Heart right ventricle (tissue), 16 donors: ENCODE results near the gene XPNPEP2. TPM values are rescaled to one million over a fixed set of nuclear protein-coding genes. Genes with fewer than 3 reads are reported as not detected.
A peak's percentile ranks its signal among the peaks of the same experiment; 100 is the strongest.

ENCODE experiments used
- ATAC-seq, 8 donors: fragments of 200-7000 bp; cut with Tn5 transposase; one replicate each; pipeline ENCODE4 v1.9.1; 2020; ENCODE audit warnings: mild to moderate bottlenecking in 8 of 8, moderate library complexity in 8 of 8, moderate number of reproducible peaks in 1 of 8
- DNase-seq, 2 donors: peaks; one replicate each; pipeline ENCODE4 v3.0.0-alpha.2; 2020
- H3K27ac ChIP-seq, 10 donors: fragments of 200-600 bp; sonication (generic) in 2 of 10; one replicate each; pipeline versions ENCODE4 v1.5.0 to v1.8.0; 2020 to 2022; ENCODE audit warnings: mild to moderate bottlenecking in 3 of 10
- H3K27me3 ChIP-seq, 7 donors: fragments of 200-600 bp; one replicate each; pipeline ENCODE4 v1.8.0; 2021 to 2022; ENCODE audit warnings: mild to moderate bottlenecking in 2 of 7
- H3K36me3 ChIP-seq, 9 donors: fragments of 200-600 bp; sonication (generic) in 1 of 9; one replicate each; pipeline versions ENCODE4 v1.5.0 to v1.8.0; 2020 to 2022; ENCODE audit warnings: mild to moderate bottlenecking in 2 of 9
- H3K4me1 ChIP-seq, 9 donors: fragments of 200-600 bp; sonication (generic) in 1 of 9; one replicate each; pipeline versions ENCODE4 v1.5.0 to v1.8.0; 2020 to 2022; ENCODE audit warnings: mild to moderate bottlenecking in 4 of 9
- H3K4me3 ChIP-seq, 10 donors: fragments of 200-600 bp; sonication (generic) in 2 of 10; one replicate each; pipeline versions ENCODE4 v1.5.0 to v1.8.0; 2020 to 2022; ENCODE audit warnings: mild to moderate bottlenecking in 7 of 10, moderate library complexity in 2 of 10
- H3K9me3 ChIP-seq, 11 donors: fragments of 200-600 bp in 10 of 11; sonication (generic) in 2 of 11; one replicate each; pipeline versions ENCODE4 v1.5.0 to v1.8.0; 2013 to 2022; ENCODE audit warnings: mild to moderate bottlenecking in 2 of 11, control low read depth in 1 of 11, moderate library complexity in 1 of 11
- WGBS, 2 donors: extraction: QIAGEN DNeasy Blood & Tissue Kit; methylation state at CpG; one replicate each; pipeline ENCODE4 v1.1.7; 2013; ENCODE audit warnings: inconsistent platforms in 1 of 2; 5-methylcytosine and 5-hydroxymethylcytosine counted together
- intact Hi-C, 10 donors: fragments of 100-400 bp; cut with DNase I; formaldehyde crosslinking; loops; one replicate each; pipeline versions ENCODE4 v1.11.1 to v1.14.2; 2022
- polyA plus RNA-seq, 2 donors: library from polyadenylated mRNA; stranded (reverse); fragments of 200-250 nt; gene quantifications; one replicate each; pipeline ENCODE4 v1.2.3, GENCODE V29; 2013
- total RNA-seq, 10 donors: library from RNA; stranded (reverse); fragmentation: NEBNext Ultra II Directional in 3 of 10; extraction: Animal tissue kit (Norgen Biotek cat#: 25700) in 3 of 10; gene quantifications; one replicate each; pipeline versions ENCODE4 v1.2.1 to v1.2.4, GENCODE V29; 2021 to 2023
- TF ChIP-seq, protein P1 (sequence below), 9 donors: fragments of 200-600 bp; sonication (generic) in 2 of 9; IDR thresholded peaks; one replicate each; pipeline versions ENCODE4 v1.5.0 to v1.8.0; 2021 to 2022; ENCODE audit warnings: antibody characterized with exemption in 9 of 9, mild to moderate bottlenecking in 5 of 9, moderate library complexity in 1 of 9
- donor health status: Arrhythmogenic right ventricular cardiomyopathy.
- donor health status: ischemic (EF 13 %, LVEDD 7.1; RV severe dilation, severe dysfunction).
- donor health status: healthy with polysubstance abuse.
- donor health status: DM: no; HTN: yes; CAD: no.
- donor health status: DM: no; HTN: no; CAD: no.
- donor health status: ischemic (EF 25% LVEDD 6.9; RV normal size, moderate dysfunction).
- donor health status: ischemic (EF 25% LVEDD 5.7; RV mildly dilated, moderate dysfunction).
- donor health status: healthy.
- donor health status: DM: yes; HTN: yes; CAD: no.
- donor health status: Ischemic cardiomyopathy.
- donor health status: ischemic (EF 35%, LVEDD 5.7; RV mildly dilated, moderate dysfunction).
- donor health status: nonischemic (EF 11% LVEDD 7.7; RV severe dilation, severe dysfunction).
- donor health status: DM: yes; HTN: yes; CAD: no.
- donor health status: PGD.
- donor health status: ischemic (EF 29% LVEDD 5.4; RV normal size, mild dysfunction).
- donor health status: nonischemic (EF 23%, LVEDD 6.1; RV moderate dilation, normal function).

Gene XPNPEP2
- total and polyA plus RNA-seq, 12 donors: 0.18 to 2.2 (median 0.52) TPM

GRCh38 chrX:129785160-129785947 is 46.6 kb downstream of the XPNPEP2 start:
- TF ChIP-seq, protein P1, sequence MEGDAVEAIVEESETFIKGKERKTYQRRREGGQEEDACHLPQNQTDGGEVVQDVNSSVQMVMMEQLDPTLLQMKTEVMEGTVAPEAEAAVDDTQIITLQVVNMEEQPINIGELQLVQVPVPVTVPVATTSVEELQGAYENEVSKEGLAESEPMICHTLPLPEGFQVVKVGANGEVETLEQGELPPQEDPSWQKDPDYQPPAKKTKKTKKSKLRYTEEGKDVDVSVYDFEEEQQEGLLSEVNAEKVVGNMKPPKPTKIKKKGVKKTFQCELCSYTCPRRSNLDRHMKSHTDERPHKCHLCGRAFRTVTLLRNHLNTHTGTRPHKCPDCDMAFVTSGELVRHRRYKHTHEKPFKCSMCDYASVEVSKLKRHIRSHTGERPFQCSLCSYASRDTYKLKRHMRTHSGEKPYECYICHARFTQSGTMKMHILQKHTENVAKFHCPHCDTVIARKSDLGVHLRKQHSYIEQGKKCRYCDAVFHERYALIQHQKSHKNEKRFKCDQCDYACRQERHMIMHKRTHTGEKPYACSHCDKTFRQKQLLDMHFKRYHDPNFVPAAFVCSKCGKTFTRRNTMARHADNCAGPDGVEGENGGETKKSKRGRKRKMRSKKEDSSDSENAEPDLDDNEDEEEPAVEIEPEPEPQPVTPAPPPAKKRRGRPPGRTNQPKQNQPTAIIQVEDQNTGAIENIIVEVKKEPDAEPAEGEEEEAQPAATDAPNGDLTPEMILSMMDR (IDR thresholded peaks at IDR 0.05): no peak
- Histone ChIP-seq H3K27me3 (no peaks in the 10 kb centered on the region), H3K27ac (peak overlapping the region in 1 of 10 donors; percentile 62), H3K36me3 (peaks cover 0 to 30% (median 0%) of the 10 kb centered on the region in 9 donors), H3K4me1 (peaks cover 0 to 20% (median 0%) of the 10 kb centered on the region in 9 donors), H3K4me3 (peak overlapping the region in 1 of 10 donors; percentile 18), H3K9me3 (no peaks in the 10 kb centered on the region)
- 66 to 68% methylated on average over 11 of the region's 11 CpGs for WGBS, 2 donors
- no peak for ATAC-seq
- DNase-seq: no peak
- intact Hi-C loops: no loop called here

- peaks cover 0 to 20% (median 0%) of the 10 kb centered on the region in 9 donors for H3K4me1 ChIP-seq
- H3K9me3 ChIP-seq: no peaks in the 10 kb centered on the region
- peaks cover 0 to 37% (median 0%) of the 10 kb centered on the region in 9 donors for H3K36me3 ChIP-seq
- ATAC-seq (no peak), DNase-seq (no peak)
- H3K4me3 ChIP-seq: no peak overlapping the region
- intact Hi-C loops: no loop called here
- TF ChIP-seq, protein P1 (IDR thresholded peaks at IDR 0.05): no peak
- H3K27me3 ChIP-seq: no peaks in the 10 kb centered on the region
- 50 to 67% methylated on average over 3 of the region's 3 CpGs for WGBS, 2 donors
- H3K27ac ChIP-seq: peak overlapping the region in 1 of 10 donors; percentile 20
Measured at GRCh38 chrX:129786210-129786651, 47.5 kb downstream of the XPNPEP2 start.

- WGBS, 2 donors: 83 to 90% methylated on average over 9 to 11 of the region's 11 CpGs
- DNase-seq (no peak), ATAC-seq (no peak)
- H3K27ac ChIP-seq: no peak overlapping the region
- H3K36me3 ChIP-seq: peaks cover 0 to 50% (median 0%) of the 10 kb centered on the region in 9 donors
- H3K4me1 ChIP-seq: peaks cover 0 to 20% (median 0%) of the 10 kb centered on the region in 9 donors
- intact Hi-C loops: no loop called here
- no peaks in the 10 kb centered on the region for H3K27me3 ChIP-seq
- H3K9me3 ChIP-seq: no peaks in the 10 kb centered on the region
- TF ChIP-seq, protein P1 (IDR thresholded peaks at IDR 0.05): no peak
- no peak overlapping the region for H3K4me3 ChIP-seq
Measured at GRCh38 chrX:129787336-129788055, 48.7 kb downstream of the XPNPEP2 start.

GRCh38 chrX:129788527-129788926 is 49.7 kb downstream of the XPNPEP2 start:
- no peaks in the 10 kb centered on the region for H3K9me3 ChIP-seq
- intact Hi-C loops: no loop called here
- WGBS, 2 donors: 84 to 88% methylated on average over 5 to 6 of the region's 6 CpGs
- peaks cover 0 to 57% (median 0%) of the 10 kb centered on the region in 9 donors for H3K36me3 ChIP-seq
- no peak overlapping the region for H3K4me3 ChIP-seq
- peaks cover 0 to 13% (median 0%) of the 10 kb centered on the region in 9 donors for H3K4me1 ChIP-seq
- TF ChIP-seq, protein P1 (IDR thresholded peaks at IDR 0.05): no peak
- ATAC-seq (no peak), DNase-seq (no peak)
- H3K27me3 ChIP-seq: no peaks in the 10 kb centered on the region
- no peak overlapping the region for H3K27ac ChIP-seq
